Mesothelial cell of epicardium (in vitro differentiated cells): ENCODE measurements around the gene PRKN. TPM values are rescaled to one million over a fixed set of nuclear protein-coding genes. Genes with fewer than 3 reads are reported as not detected.

Source experiments
- DNase-seq, 2 experiments: peaks; one replicate each; pipeline ENCODE4 v3.0.0; 2021; ENCODE audit warnings: low spot score in 2 of 2; ENCODE audit not compliant: unreplicated experiment in 2 of 2
- H3K27ac Mint-ChIP-seq: 2 replicates; pipeline ENCODE4 v1.8.0; 2021; ENCODE audit warnings: mixed read lengths
- H3K27me3 Mint-ChIP-seq: 2 replicates; pipeline ENCODE4 v1.8.0; 2021; ENCODE audit warnings: low read depth, mixed read lengths
- H3K36me3 Mint-ChIP-seq: 2 replicates; pipeline ENCODE4 v1.8.0; 2021; ENCODE audit warnings: mixed read lengths
- H3K4me1 Mint-ChIP-seq: 2 replicates; pipeline ENCODE4 v1.8.0; 2021; ENCODE audit warnings: mixed read lengths
- H3K4me3 Mint-ChIP-seq: 2 replicates; pipeline ENCODE4 v1.8.0; 2021; ENCODE audit warnings: mild to moderate bottlenecking, moderate library complexity, mixed read lengths
- H3K9me3 Mint-ChIP-seq: 2 replicates; pipeline ENCODE4 v1.8.0; 2021; ENCODE audit warnings: mixed read lengths
- CTCF ChIP-seq: fragments of 200-600 bp; sonication (generic); IDR thresholded peaks from one replicate; pipeline ENCODE4 v1.5.0; 2021; ENCODE audit warnings: antibody characterized with exemption; ENCODE audit not compliant: unreplicated experiment
- total RNA-seq: library from RNA; stranded (reverse); gene quantifications from 3 replicates; pipeline ENCODE4 v1.2.1, GENCODE V29; 2021

The PRKN gene
- total RNA-seq, 1 donor from 2014 or later = 7.6 TPM

GRCh38 chr6:161940519-161940918 is 787.0 kb downstream of the PRKN start:
- DNase-seq = no peak
- Mint-ChIP-seq H3K36me3 (peaks cover under 1% of the 10 kb centered on the region), H3K27me3 (no peaks in the 10 kb centered on the region), H3K4me3 (no peak overlapping the region), H3K27ac (no peak overlapping the region), H3K9me3 (peaks cover 6% of the 10 kb centered on the region), H3K4me1 (peaks cover 12% of the 10 kb centered on the region)
- no peak for TF ChIP-seq CTCF

GRCh38 chr6:161926324-161926723 is 801.2 kb downstream of the PRKN start:
- no peak overlapping the region for H3K4me3 Mint-ChIP-seq
- TF ChIP-seq CTCF = no peak
- H3K27ac Mint-ChIP-seq = no peak overlapping the region
- H3K9me3 Mint-ChIP-seq = peaks cover 4% of the 10 kb centered on the region
- no peaks in the 10 kb centered on the region for H3K36me3 Mint-ChIP-seq
- H3K4me1 Mint-ChIP-seq = peaks cover 6% of the 10 kb centered on the region
- no peaks in the 10 kb centered on the region for H3K27me3 Mint-ChIP-seq
- DNase-seq = no peak

GRCh38 chr6:161924516-161925116 is 803.0 kb downstream of the PRKN start:
- Mint-ChIP-seq H3K36me3 (no peaks in the 10 kb centered on the region), H3K4me3 (no peak overlapping the region), H3K9me3 (peaks cover 4% of the 10 kb centered on the region), H3K4me1 (peaks cover 6% of the 10 kb centered on the region), H3K27me3 (no peaks in the 10 kb centered on the region), H3K27ac (no peak overlapping the region)
- TF ChIP-seq CTCF = no peak
- no peak for DNase-seq

- TF ChIP-seq CTCF = no peak
- peaks cover 6% of the 10 kb centered on the region for H3K4me1 Mint-ChIP-seq
- no peak overlapping the region for H3K4me3 Mint-ChIP-seq
- no peak overlapping the region for H3K27ac Mint-ChIP-seq
- no peaks in the 10 kb centered on the region for H3K27me3 Mint-ChIP-seq
- no peak for DNase-seq
- H3K36me3 Mint-ChIP-seq = no peaks in the 10 kb centered on the region
- no peaks in the 10 kb centered on the region for H3K9me3 Mint-ChIP-seq
Measured at GRCh38 chr6:161922631-161923119, 804.9 kb downstream of the PRKN start.

- Mint-ChIP-seq H3K4me3 (no peak overlapping the region), H3K27me3 (no peaks in the 10 kb centered on the region), H3K9me3 (no peaks in the 10 kb centered on the region), H3K27ac (no peak overlapping the region), H3K4me1 (peaks cover 6% of the 10 kb centered on the region), H3K36me3 (no peaks in the 10 kb centered on the region)
- no peak for DNase-seq
- TF ChIP-seq CTCF = no peak
Measured at GRCh38 chr6:161921602-161922395, 805.8 kb downstream of the PRKN start.
